Measurements from ENCODE around the gene TEX10. TPM values are rescaled to one million over a fixed set of nuclear protein-coding genes. Genes with fewer than 3 reads are reported as not detected.

TEX10 gene
- total and polyA plus RNA-seq, 2 donors (not counting 3 experiments of a cell fraction or from before 2014, with no cell fraction given) = 13.6 to 21.2 TPM

- Histone ChIP-seq H3K9me3 (replicated peaks; ENCODE audit: control insufficient read depth, insufficient read depth, low read length) (no peaks in the 10 kb centered on the region), H3K36me3 (ENCODE audit: control insufficient read depth in 2 of 2, extremely low read depth in 1 of 2, insufficient read depth in 2 of 2, low read length in 2 of 2) (peaks cover 2 to 13% of the 10 kb centered on the region in 2 experiments), H3K4me2 (ENCODE audit: insufficient read depth, low read length) (no peak overlapping the region), H3K4me3 (replicated peaks in 1 of 3; ENCODE audit: insufficient read depth in 1 of 3, low read depth in 1 of 3, low read length in 3 of 3) (no peak overlapping the region), H3K9ac (replicated peaks; ENCODE audit: extremely low read depth, insufficient read depth, low read length) (no peak overlapping the region), H4K20me1 (replicated peaks; ENCODE audit: control insufficient read depth, extremely low read depth, insufficient read depth, low read length) (no peaks in the 10 kb centered on the region), H2AFZ (ENCODE audit: low read depth, low read length) (no peak overlapping the region), H3K9me1 (replicated peaks; ENCODE audit: control insufficient read depth, extremely low read depth, insufficient read depth, low read length) (no peaks in the 10 kb centered on the region), H3K79me2 (ENCODE audit: control insufficient read depth, insufficient read depth, low read length) (no peaks in the 10 kb centered on the region), H3K4me1 (ENCODE audit: control insufficient read depth, extremely low read depth, insufficient read depth, low read length) (no peaks in the 10 kb centered on the region), H3K27me3 (ENCODE audit: control insufficient read depth in 2 of 2, insufficient read depth in 2 of 2, low read length in 2 of 2) (no peaks in the 10 kb centered on the region), H3K27ac (ENCODE audit: insufficient read depth, low read depth, low read length) (no peak overlapping the region)
- DNase-seq (ENCODE audit: low read depth, low spot score) (no peak), FAIRE-seq (no peak)
- intact Hi-C loops (cut with micrococcal nuclease) = no loop called here
- dilution Hi-C loops (cut with MboI; ENCODE audit: extremely low pct_ligation_motif_present, low sequenced_read_pairs) = no loop called here
- ChIA-PET CTCF (no interaction called here), POLR2A (no interaction called here)
- no TSS peak for BruUV-seq (replicated peaks)
- TF ChIP-seq FOS (IDR thresholded peaks at IDR 0.05; ENCODE audit: borderline replicate concordance, insufficient read depth, low read length) = no peak
- TF ChIP-seq MYC (IDR thresholded peaks at IDR 0.05; ENCODE audit: low read depth, low read length) = no peak
- no peak for TF ChIP-seq POLR2A (IDR thresholded peaks at IDR 0.05; ENCODE audit: low read depth, low read length)
- TF ChIP-seq, protein P1, sequence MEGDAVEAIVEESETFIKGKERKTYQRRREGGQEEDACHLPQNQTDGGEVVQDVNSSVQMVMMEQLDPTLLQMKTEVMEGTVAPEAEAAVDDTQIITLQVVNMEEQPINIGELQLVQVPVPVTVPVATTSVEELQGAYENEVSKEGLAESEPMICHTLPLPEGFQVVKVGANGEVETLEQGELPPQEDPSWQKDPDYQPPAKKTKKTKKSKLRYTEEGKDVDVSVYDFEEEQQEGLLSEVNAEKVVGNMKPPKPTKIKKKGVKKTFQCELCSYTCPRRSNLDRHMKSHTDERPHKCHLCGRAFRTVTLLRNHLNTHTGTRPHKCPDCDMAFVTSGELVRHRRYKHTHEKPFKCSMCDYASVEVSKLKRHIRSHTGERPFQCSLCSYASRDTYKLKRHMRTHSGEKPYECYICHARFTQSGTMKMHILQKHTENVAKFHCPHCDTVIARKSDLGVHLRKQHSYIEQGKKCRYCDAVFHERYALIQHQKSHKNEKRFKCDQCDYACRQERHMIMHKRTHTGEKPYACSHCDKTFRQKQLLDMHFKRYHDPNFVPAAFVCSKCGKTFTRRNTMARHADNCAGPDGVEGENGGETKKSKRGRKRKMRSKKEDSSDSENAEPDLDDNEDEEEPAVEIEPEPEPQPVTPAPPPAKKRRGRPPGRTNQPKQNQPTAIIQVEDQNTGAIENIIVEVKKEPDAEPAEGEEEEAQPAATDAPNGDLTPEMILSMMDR (IDR thresholded peaks at IDR 0.05; ENCODE audit: extremely low read depth in 1 of 2, insufficient read depth in 1 of 2, low read depth in 1 of 2, low read length in 2 of 2) = no peak
- no peak for TF ChIP-seq POLR2AphosphoS5 (IDR thresholded peaks at IDR 0.05; ENCODE audit: insufficient read depth, low read depth, low read length)
- no peak for TF ChIP-seq MAX (IDR thresholded peaks at IDR 0.05; ENCODE audit: insufficient read depth, insufficient read length)
- TF ChIP-seq GATA2 (IDR thresholded peaks at IDR 0.05; ENCODE audit: insufficient read depth, insufficient read length, low read depth, low read length) = no peak
- no peak for TF ChIP-seq EZH2 (IDR thresholded peaks at IDR 0.05; ENCODE audit: borderline replicate concordance, low read depth, low read length, severe bottlenecking)
- no peak for TF ChIP-seq JUN (IDR thresholded peaks at IDR 0.05; ENCODE audit: borderline replicate concordance, insufficient read depth, insufficient read length, low read depth)
These were observed 60.3 kb downstream of the TEX10 start for GRCh38 chr9:100292414-100292813.
